HL-60 (cell line): ENCODE data around the gene TMPRSS6.
A peak's percentile ranks its signal among the peaks of the same experiment; 100 is the strongest.

Source experiments
- DNase-seq, 2 experiments: peaks; one replicate each; pipeline ENCODE4 v3.0.0-alpha.2; 2010 to 2020; ENCODE audit warnings: low read depth in 1 of 2, low spot score in 1 of 2
- H3K27ac ChIP-seq: fragments of 250-450 bp; sonication (Bioruptor Pico); replicated peaks from 2 replicates; pipeline ENCODE4 v1.5.1; 2020; ENCODE audit warnings: mild to moderate bottlenecking, moderate library complexity
- H3K27me3 ChIP-seq: fragments of 250-450 bp; sonication (Bioruptor Pico); 2 replicates; pipeline ENCODE4 v1.5.1; 2021; ENCODE audit warnings: mild to moderate bottlenecking, moderate library complexity; ENCODE audit not compliant: insufficient read depth, poor library complexity, severe bottlenecking
- H3K4me3 ChIP-seq: replicated peaks from 2 replicates; pipeline ENCODE4 v1.5.1; 2011; ENCODE audit warnings: mild to moderate bottlenecking, control low read depth, low read length; ENCODE audit not compliant: insufficient read depth
- CTCF ChIP-seq: IDR thresholded peaks from one replicate; pipeline ENCODE4 v1.5.1; 2011; ENCODE audit warnings: low read length, control low read depth, inconsistent platforms; ENCODE audit not compliant: insufficient read depth
- GABPA ChIP-seq: IDR thresholded peaks from 2 replicates; pipeline ENCODE4 v1.6.1; 2012; ENCODE audit warnings: low read depth
- POLR2AphosphoS5 ChIP-seq: IDR thresholded peaks from 2 replicates; pipeline ENCODE4 v1.6.1; 2012; ENCODE audit warnings: low read depth
- REST ChIP-seq: IDR thresholded peaks from 2 replicates; pipeline ENCODE4 v1.6.1; 2012; ENCODE audit warnings: low read depth; ENCODE audit not compliant: insufficient replicate concordance
- SPI1 ChIP-seq: IDR thresholded peaks from 2 replicates; pipeline ENCODE4 v1.6.1; 2012; ENCODE audit warnings: low read depth, mild to moderate bottlenecking, borderline replicate concordance

Gene TMPRSS6

GRCh38 chr22:37079668-37080171 is 29.8 kb downstream of the TMPRSS6 start:
- DNase-seq: peak in 1 of 2 experiments; percentile 16
- TF ChIP-seq REST (no peak), POLR2AphosphoS5 (no peak), GABPA (no peak), SPI1 (no peak; the same call in 1 of the 2 replicates), CTCF (no peak)
- Histone ChIP-seq H3K27me3 (no peaks in the 10 kb centered on the region), H3K4me3 (no peak overlapping the region), H3K27ac (no peak overlapping the region)

- TF ChIP-seq POLR2AphosphoS5: no peak
- no peak for TF ChIP-seq GABPA
- no peak for TF ChIP-seq CTCF
- TF ChIP-seq REST: no peak
- TF ChIP-seq SPI1: no peak
- Histone ChIP-seq H3K27ac (no peak overlapping the region), H3K27me3 (no peaks in the 10 kb centered on the region), H3K4me3 (no peak overlapping the region)
- no peak for DNase-seq
These were observed 30.4 kb downstream of the TMPRSS6 start for GRCh38 chr22:37079158-37079557.

- peak in 1 of 2 experiments; percentile 49 for DNase-seq
- no peak overlapping the region for H3K4me3 ChIP-seq
- peak; percentile 79 for TF ChIP-seq CTCF
- TF ChIP-seq SPI1: no peak
- H3K27me3 ChIP-seq: no peaks in the 10 kb centered on the region
- no peak overlapping the region for H3K27ac ChIP-seq
These were observed 31.6 kb downstream of the TMPRSS6 start for GRCh38 chr22:37077802-37078448.
